SK-N-SH (cell line): ENCODE results near the gene TTC39A. TPM values are rescaled to one million over a fixed set of nuclear protein-coding genes. Genes with fewer than 3 reads are reported as not detected.

Experiments
- CTCF ChIA-PET: fragments of 300-600, 350-600 bp; formaldehyde crosslinking; extraction: SDS; loops from one replicate; lab custom pipeline; 2021; lab: Yijun Ruan, JAX
- POLR2A ChIA-PET: fragments of 350-600 bp; sonication (Branson Sonifier 250); formaldehyde crosslinking; extraction: SDS; loops from one replicate; lab custom pipeline; 2020; ENCODE audit warnings: antibody characterized with exemption, inconsistent platforms; lab: Yijun Ruan, JAX
- DNase-seq: peaks from one replicate; pipeline ENCODE4 v3.0.0; 2012
- H2AFZ ChIP-seq: fragments of 200-600 bp; sonication (generic); 2 replicates; pipeline ENCODE4 v1.8.1; 2016; ENCODE audit warnings: antibody characterized with exemption, mild to moderate bottlenecking, low read depth
- H3F3A ChIP-seq: fragments of 200-600 bp; sonication (generic); replicated peaks from 2 replicates; pipeline ENCODE3; 2016; ENCODE audit warnings: antibody characterized with exemption, mild to moderate bottlenecking; ENCODE audit not compliant: insufficient read depth
- H3K27ac ChIP-seq, 2 experiments: fragments of 200-500 bp in 1 of 2; fragments of 200-600 bp in 1 of 2; sonication (Bioruptor generic) in 1 of 2; sonication (generic), shearing (Covaris generic) in 1 of 2; 2 replicates each; pipeline versions ENCODE4 v1.5.1 to v1.6.1; 2014 to 2016; ENCODE audit warnings: low read depth in 2 of 2, inconsistent platforms in 1 of 2, low read length in 1 of 2, mild to moderate bottlenecking in 1 of 2, mixed read lengths in 1 of 2
- H3K27me3 ChIP-seq: fragments of 200-600 bp; sonication (generic), shearing (Covaris generic); 2 replicates; pipeline ENCODE4 v1.6.1; 2016; ENCODE audit warnings: mixed run types; ENCODE audit not compliant: insufficient read depth
- H3K36me3 ChIP-seq, 2 experiments: fragments of 200-500 bp in 1 of 2; fragments of 200-600 bp in 1 of 2; sonication (Bioruptor generic) in 1 of 2; sonication (generic) in 1 of 2; replicated peaks in 1 of 2; 2 replicates each; pipeline versions ENCODE3 to v1.5.1; 2014 to 2016; ENCODE audit warnings: low read length in 1 of 2, mild to moderate bottlenecking in 1 of 2; ENCODE audit not compliant: insufficient read depth in 2 of 2, control insufficient read depth in 1 of 2
- H3K4me1 ChIP-seq, 2 experiments: fragments of 200-500 bp in 1 of 2; fragments of 200-600 bp in 1 of 2; sonication (Bioruptor generic) in 1 of 2; sonication (generic), shearing (Covaris generic) in 1 of 2; 2 replicates each; pipeline versions ENCODE4 v1.5.1 to v1.6.1; 2014 to 2016; ENCODE audit warnings: low read depth in 1 of 2, low read length in 1 of 2, mixed run types in 1 of 2; ENCODE audit not compliant: insufficient read depth in 2 of 2, control insufficient read depth in 1 of 2
- H3K4me2 ChIP-seq: fragments of 200-600 bp; sonication (generic), shearing (Covaris generic); 2 replicates; pipeline ENCODE4 v1.6.1; 2017; ENCODE audit warnings: mixed run types
- H3K4me3 ChIP-seq, 2 experiments: fragments of 200-500 bp in 1 of 2; fragments of 200-600 bp in 1 of 2; sonication (Bioruptor generic) in 1 of 2; sonication (generic), shearing (Covaris generic) in 1 of 2; 2 replicates each; pipeline versions ENCODE4 v1.5.1 to v1.8.1; 2014 to 2016; ENCODE audit warnings: low read depth in 2 of 2, inconsistent platforms in 1 of 2, low read length in 1 of 2, mild to moderate bottlenecking in 1 of 2, mixed read lengths in 1 of 2, moderate library complexity in 1 of 2
- H3K79me2 ChIP-seq: fragments of 200-600 bp; sonication (generic); 2 replicates; pipeline ENCODE4 v1.8.1; 2017; ENCODE audit warnings: mild to moderate bottlenecking; ENCODE audit not compliant: insufficient read depth
- H3K9ac ChIP-seq: fragments of 200-600 bp; sonication (generic); 2 replicates; pipeline ENCODE4 v1.6.1; 2017; ENCODE audit warnings: mixed run types
- H3K9me2 ChIP-seq: fragments of 200-600 bp; sonication (generic); 2 replicates; pipeline ENCODE4 v1.6.1; 2017; ENCODE audit warnings: mixed run types
- H3K9me3 ChIP-seq: fragments of 200-600 bp; sonication (generic); 2 replicates; pipeline ENCODE4 v1.6.1; 2017; ENCODE audit warnings: mixed run types, mild to moderate bottlenecking, moderate library complexity
- H4K20me1 ChIP-seq: fragments of 200-600 bp; sonication (generic); 2 replicates; pipeline ENCODE4 v1.6.1; 2017; ENCODE audit warnings: mild to moderate bottlenecking, mixed run types; ENCODE audit not compliant: insufficient read depth
- CHD2 ChIP-seq: fragments of 150-350 bp; IDR thresholded peaks from 2 replicates; pipeline ENCODE4 v1.6.1; 2018; ENCODE audit warnings: low read length; ENCODE audit not compliant: partially characterized antibody
- CTCF ChIP-seq: fragments of 200-600 bp; sonication (generic); IDR thresholded peaks from 2 replicates; pipeline ENCODE4 v1.6.1; 2017; ENCODE audit warnings: antibody characterized with exemption, mild to moderate bottlenecking, moderate library complexity
- EP300 ChIP-seq, 2 experiments: IDR thresholded peaks; 2 replicates each; pipeline versions ENCODE4 v1.4.0 to v1.6.1; 2012; ENCODE audit warnings: borderline replicate concordance in 1 of 2, low read depth in 1 of 2, low read length in 1 of 2
- EZH2phosphoT487 ChIP-seq: fragments of 200-600 bp; sonication (generic); IDR thresholded peaks from 2 replicates; pipeline ENCODE4 v1.6.1; 2017; ENCODE audit warnings: low read depth, mixed run types, mild to moderate bottlenecking, antibody characterized with exemption, moderate library complexity, borderline replicate concordance
- GATA2 ChIP-seq: sonication (generic); formaldehyde crosslinking; IDR thresholded peaks from 2 replicates; pipeline ENCODE4 v1.5.0; 2020; ENCODE audit warnings: mild to moderate bottlenecking, missing genetic modification reagents
- JUND ChIP-seq: IDR thresholded peaks from 2 replicates; pipeline ENCODE4 v1.4.0; 2012
- MEF2A ChIP-seq: IDR thresholded peaks from 2 replicates; pipeline ENCODE4 v1.4.0; 2012; ENCODE audit warnings: low read depth, borderline replicate concordance
- REST ChIP-seq: IDR thresholded peaks from 2 replicates; pipeline ENCODE4 v1.6.1; 2012; ENCODE audit warnings: mild to moderate bottlenecking, low read depth, low read length, moderate library complexity
- RXRA ChIP-seq: IDR thresholded peaks from 2 replicates; pipeline ENCODE4 v1.4.0; 2012; ENCODE audit warnings: low read depth, mild to moderate bottlenecking, borderline replicate concordance
- TAF1 ChIP-seq: IDR thresholded peaks from 2 replicates; pipeline ENCODE4 v1.6.1; 2012; ENCODE audit warnings: low read depth, mild to moderate bottlenecking, low read length, moderate library complexity, borderline replicate concordance
- USF1 ChIP-seq: IDR thresholded peaks from 2 replicates; pipeline ENCODE4 v1.4.0; 2012; ENCODE audit warnings: low read depth, borderline replicate concordance
- YY1 ChIP-seq: IDR thresholded peaks from 2 replicates; pipeline ENCODE4 v1.4.0; 2012; ENCODE audit warnings: low read depth, mild to moderate bottlenecking
- WGBS: methylation state at CpG from one replicate; pipeline ENCODE4 v1.1.6; 2017; ENCODE audit warnings: low lambda C conversion rate; 5-methylcytosine and 5-hydroxymethylcytosine counted together
- polyA plus RNA-seq, 3 experiments: library from polyadenylated mRNA; depleted of rRNA; stranded (reverse); fragments of >200 nt; gene quantifications; 2 replicates each; pipeline ENCODE4 v1.2.3, GENCODE V29; 2012

The TTC39A gene
- polyA plus RNA-seq, 1 of the 3 experiments (the other 2 are of a cell fraction) = 0.97 TPM

GRCh38 chr1:51290489-51290847, 39.9 kb downstream of the TTC39A start (continued):
- TF ChIP-seq CHD2 (no peak), CTCF (no peak), EZH2phosphoT487 (no peak), YY1 (no peak), RXRA (no peak), USF1 (no peak), JUND (no peak)

GRCh38 chr1:51289676-51290488, 40.5 kb downstream of the TTC39A start:
- H3K4me3 ChIP-seq = no peak overlapping the region
- no peaks in the 10 kb centered on the region for H3F3A ChIP-seq
- no peak overlapping the region for H3K27ac ChIP-seq
- H3K9me2 ChIP-seq = no peaks in the 10 kb centered on the region
- DNase-seq = no peak
- no peaks in the 10 kb centered on the region for H4K20me1 ChIP-seq
- POLR2A ChIA-PET = no interaction called here
- H3K4me2 ChIP-seq = no peak overlapping the region
- 82% methylated on average over 8 of the region's 8 CpGs for WGBS
- no peaks in the 10 kb centered on the region for H3K27me3 ChIP-seq
- no peaks in the 10 kb centered on the region for H3K79me2 ChIP-seq
- H2AFZ ChIP-seq = no peak overlapping the region
- H3K9ac ChIP-seq = no peak overlapping the region
- H3K4me1 ChIP-seq = peaks cover 0 to 2% of the 10 kb centered on the region in 2 experiments; a peak in 2 of 4 replicates
- H3K36me3 ChIP-seq = no peaks in the 10 kb centered on the region
- no peaks in the 10 kb centered on the region for H3K9me3 ChIP-seq
- no peak for TF ChIP-seq EZH2phosphoT487
- TF ChIP-seq REST = no peak
- TF ChIP-seq MEF2A = no peak
- no peak for TF ChIP-seq GATA2 (CRISPR knock-in tag)
- TF ChIP-seq TAF1 = no peak
- TF ChIP-seq EP300 (IDR thresholded peaks at IDR 0.05; ENCODE audit: borderline replicate concordance in 1 of 2, low read depth in 1 of 2, low read length in 1 of 2) = no peak
- CTCF ChIA-PET = interaction anchor here (1.3 kb wide), 1 partner anchor 101 kb away, joined by 3 read pairs; no protein-coding TSS in a partner anchor
